Adrenal gland (tissue), 19 donors: ENCODE data around the gene SLC22A7. TPM values are rescaled to one million over a fixed set of nuclear protein-coding genes. Genes with fewer than 3 reads are reported as not detected.
A peak's percentile ranks its signal among the peaks of the same experiment; 100 is the strongest.

Experiments
- DNase-seq, 7 donors: peaks; one replicate each; pipeline ENCODE4 v3.0.0-alpha.2; 2019 to 2020
- H3K27ac ChIP-seq, 5 donors: fragments of 200-600 bp; sonication (generic) in 4 of 5; 1 replicate in 3 of 5; 2 replicates in 2 of 5; pipeline versions ENCODE4 v1.5.1 to v1.8.0; 2016 to 2020; ENCODE audit warnings: mild to moderate bottlenecking in 1 of 5
- H3K27me3 ChIP-seq: fragments of 200-600 bp; 2 replicates; pipeline ENCODE4 v1.8.0; 2021
- H3K36me3 ChIP-seq, 2 donors: fragments of 200-600 bp; replicated peaks in 1 of 2; 1 replicate in 1 of 2; 2 replicates in 1 of 2; pipeline versions ENCODE4 v1.5.1 to v1.8.0; 2018 to 2022
- H3K4me1 ChIP-seq, 2 donors: fragments of 200-600 bp; replicated peaks in 1 of 2; 1 replicate in 1 of 2; 2 replicates in 1 of 2; pipeline versions ENCODE4 v1.5.1 to v1.8.0; 2018 to 2021
- H3K4me3 ChIP-seq, 4 donors: fragments of 200-600 bp; sonication (generic) in 3 of 4; one replicate each; pipeline ENCODE4 v1.5.1; 2016 to 2018
- H3K9me3 ChIP-seq, 3 donors: fragments of 200-600 bp; sonication (generic) in 1 of 3; replicated peaks in 1 of 3; 1 replicate in 2 of 3; 2 replicates in 1 of 3; pipeline versions ENCODE4 v1.5.1 to v1.8.0; 2016 to 2021
- POLR2A ChIP-seq, 2 donors: fragments of 450-650 bp; IDR thresholded peaks; one replicate each; pipeline ENCODE4 v1.6.1; 2017; ENCODE audit warnings: antibody characterized with exemption in 2 of 2, mild to moderate bottlenecking in 2 of 2, moderate library complexity in 1 of 2
- WGBS, 4 donors: extraction: QIAGEN DNeasy Blood & Tissue Kit in 2 of 4; methylation state at CpG; one replicate each; pipeline versions ENCODE4 v1.1.5 to v1.1.7; 2013 to 2017; 5-methylcytosine and 5-hydroxymethylcytosine counted together
- intact Hi-C, 2 donors: fragments of 100-400 bp; cut with DNase I; formaldehyde crosslinking; loops; one replicate each; pipeline versions ENCODE4 v1.14.1 to v1.15.0; 2022 to 2023
- long read RNA-seq, 10 donors: library from polyadenylated mRNA in 3 of 10; unstranded in 2 of 10; stranded (forward) in 1 of 10; transcript quantifications; one replicate each; pipeline ENCODE4 v2.0.0 and lab custom pipeline, GENCODE V29; 2021 to 2026
- polyA plus RNA-seq, 3 donors: library from polyadenylated mRNA; stranded (reverse); fragments of 200-250 nt in 2 of 3; fragments of 350-450 nt in 1 of 3; fragmentation: Illumina TruSeq in 1 of 3; extraction: RNeasy Lipid Tissue Mini Kit (QIAGEN cat#74804) in 1 of 3; gene quantifications; one replicate each; pipeline ENCODE4 v1.2.3, GENCODE V29; 2013 to 2014
- total RNA-seq, 9 donors: library from RNA; depleted of rRNA in 4 of 9; stranded (reverse); fragments of >200 nt in 4 of 9; fragments of 120-200 nt in 1 of 9; fragmentation: NEBNext Ultra II Directional in 1 of 9; extraction: Animal tissue kit (Norgen Biotek cat#: 25700) in 1 of 9; gene quantifications; one replicate each; pipeline versions ENCODE4 v1.1.0 to v1.2.4, GENCODE V29; 2013 to 2023
- TF ChIP-seq, protein P1 (sequence below), 6 experiments: fragments of 450-650 bp in 4 of 6; fragments of 200-600 bp in 2 of 6; sonication (generic) in 1 of 6; IDR thresholded peaks; 1 replicate in 5 of 6; 2 replicates in 1 of 6; pipeline versions ENCODE4 v1.5.1 to v1.8.0; 2016 to 2021; ENCODE audit warnings: antibody characterized with exemption in 6 of 6, mild to moderate bottlenecking in 2 of 6, moderate library complexity in 1 of 6
- donor health status: healthy with polysubstance abuse.
- donor health status: Bipolar disorder and iron deficiency.
- donor health status: DM: yes; HTN: yes; CAD: no.
- donor health status: DM: no; HTN: no; CAD: no.
- donor health status: DM: no; HTN: no; CAD: no.
- donor health status: DM: yes; HTN: yes; CAD: no.

Gene SLC22A7, protein sequence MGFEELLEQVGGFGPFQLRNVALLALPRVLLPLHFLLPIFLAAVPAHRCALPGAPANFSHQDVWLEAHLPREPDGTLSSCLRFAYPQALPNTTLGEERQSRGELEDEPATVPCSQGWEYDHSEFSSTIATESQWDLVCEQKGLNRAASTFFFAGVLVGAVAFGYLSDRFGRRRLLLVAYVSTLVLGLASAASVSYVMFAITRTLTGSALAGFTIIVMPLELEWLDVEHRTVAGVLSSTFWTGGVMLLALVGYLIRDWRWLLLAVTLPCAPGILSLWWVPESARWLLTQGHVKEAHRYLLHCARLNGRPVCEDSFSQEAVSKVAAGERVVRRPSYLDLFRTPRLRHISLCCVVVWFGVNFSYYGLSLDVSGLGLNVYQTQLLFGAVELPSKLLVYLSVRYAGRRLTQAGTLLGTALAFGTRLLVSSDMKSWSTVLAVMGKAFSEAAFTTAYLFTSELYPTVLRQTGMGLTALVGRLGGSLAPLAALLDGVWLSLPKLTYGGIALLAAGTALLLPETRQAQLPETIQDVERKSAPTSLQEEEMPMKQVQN
- total RNA-seq (under 1 TPM in 1 of 9 donors, not detected in 8; 0.14 TPM), polyA plus RNA-seq (not detected)
- long read RNA-seq, donor 1: 0 reads
- long read RNA-seq, donor 2: 0 reads
- long read RNA-seq, donor 3: 0 reads
- long read RNA-seq, donor 4: 0 reads
- long read RNA-seq, donor 5: 0 reads
- long read RNA-seq, donor 6: 0 reads
- long read RNA-seq, donor 7: 0 reads
- long read RNA-seq, donor 8: 0 reads
- long read RNA-seq, donor 9: 0 reads
- long read RNA-seq, donor 10: 0 reads

DNA sequence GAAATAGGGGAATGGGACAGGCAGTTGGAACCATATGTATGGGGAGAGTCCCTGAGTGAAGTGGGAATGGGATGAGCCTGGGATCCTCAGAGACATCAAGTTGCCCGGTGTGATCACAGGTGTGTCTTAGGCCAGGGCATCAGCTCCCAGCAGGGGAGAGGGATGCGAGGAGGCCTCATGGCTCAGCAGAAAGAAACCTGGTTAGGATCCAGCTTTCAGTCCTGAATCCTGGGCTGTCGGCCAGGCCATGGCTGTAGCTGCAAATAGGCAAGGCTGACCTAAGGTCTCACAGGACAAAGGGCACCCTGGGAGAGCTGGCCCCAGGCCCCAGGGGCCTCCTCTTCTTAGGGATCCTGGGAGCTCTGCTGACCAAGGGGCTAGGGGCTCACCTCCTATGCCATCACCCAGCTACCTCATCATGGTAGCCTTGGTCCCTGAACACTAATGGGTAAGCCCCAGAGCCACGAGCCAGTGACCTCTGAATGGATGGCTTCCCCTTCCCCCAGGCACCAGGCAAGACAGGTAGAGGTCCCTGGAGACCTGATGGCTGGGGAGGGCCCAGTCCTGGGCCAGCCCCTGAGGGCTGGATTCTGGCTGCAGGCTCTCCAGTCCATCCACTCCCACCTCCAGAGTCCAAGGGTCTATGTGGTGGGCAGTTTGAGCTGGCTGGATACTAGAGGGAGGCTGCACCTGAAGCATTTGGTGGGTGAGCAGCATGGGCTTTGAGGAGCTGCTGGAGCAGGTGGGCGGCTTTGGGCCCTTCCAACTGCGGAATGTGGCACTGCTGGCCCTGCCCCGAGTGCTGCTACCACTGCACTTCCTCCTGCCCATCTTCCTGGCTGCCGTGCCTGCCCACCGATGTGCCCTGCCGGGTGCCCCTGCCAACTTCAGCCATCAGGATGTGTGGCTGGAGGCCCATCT is at the start of gene SLC22A7:
TSS of gene SLC22A7 (plus strand) at position 617 of the 921 bp plus-strand sequence. CDS start at position 716, 99 bp downstream.
- TF ChIP-seq, protein P1, sequence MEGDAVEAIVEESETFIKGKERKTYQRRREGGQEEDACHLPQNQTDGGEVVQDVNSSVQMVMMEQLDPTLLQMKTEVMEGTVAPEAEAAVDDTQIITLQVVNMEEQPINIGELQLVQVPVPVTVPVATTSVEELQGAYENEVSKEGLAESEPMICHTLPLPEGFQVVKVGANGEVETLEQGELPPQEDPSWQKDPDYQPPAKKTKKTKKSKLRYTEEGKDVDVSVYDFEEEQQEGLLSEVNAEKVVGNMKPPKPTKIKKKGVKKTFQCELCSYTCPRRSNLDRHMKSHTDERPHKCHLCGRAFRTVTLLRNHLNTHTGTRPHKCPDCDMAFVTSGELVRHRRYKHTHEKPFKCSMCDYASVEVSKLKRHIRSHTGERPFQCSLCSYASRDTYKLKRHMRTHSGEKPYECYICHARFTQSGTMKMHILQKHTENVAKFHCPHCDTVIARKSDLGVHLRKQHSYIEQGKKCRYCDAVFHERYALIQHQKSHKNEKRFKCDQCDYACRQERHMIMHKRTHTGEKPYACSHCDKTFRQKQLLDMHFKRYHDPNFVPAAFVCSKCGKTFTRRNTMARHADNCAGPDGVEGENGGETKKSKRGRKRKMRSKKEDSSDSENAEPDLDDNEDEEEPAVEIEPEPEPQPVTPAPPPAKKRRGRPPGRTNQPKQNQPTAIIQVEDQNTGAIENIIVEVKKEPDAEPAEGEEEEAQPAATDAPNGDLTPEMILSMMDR (IDR thresholded peaks at IDR 0.05): no peak
- no peak for TF ChIP-seq POLR2A (IDR thresholded peaks at IDR 0.05)
- Histone ChIP-seq H3K4me3 (no peak within 1 kb of the TSS), H3K27me3 (no peaks in the 10 kb centered on the region), H3K36me3 (no peaks in the 10 kb centered on the region), H3K27ac (no peak within 1 kb of the TSS), H3K9me3 (no peaks in the 10 kb centered on the region), H3K4me1 (no peaks in the 10 kb centered on the region)
- intact Hi-C loops: no loop called here
- peak in 6 of 7 donors; percentile 54 to 84 (median 70) for DNase-seq
- WGBS, 4 donors: 63 to 82% (median 69%) methylated on average over 4 to 10 of the region's 10 CpGs

DNA sequence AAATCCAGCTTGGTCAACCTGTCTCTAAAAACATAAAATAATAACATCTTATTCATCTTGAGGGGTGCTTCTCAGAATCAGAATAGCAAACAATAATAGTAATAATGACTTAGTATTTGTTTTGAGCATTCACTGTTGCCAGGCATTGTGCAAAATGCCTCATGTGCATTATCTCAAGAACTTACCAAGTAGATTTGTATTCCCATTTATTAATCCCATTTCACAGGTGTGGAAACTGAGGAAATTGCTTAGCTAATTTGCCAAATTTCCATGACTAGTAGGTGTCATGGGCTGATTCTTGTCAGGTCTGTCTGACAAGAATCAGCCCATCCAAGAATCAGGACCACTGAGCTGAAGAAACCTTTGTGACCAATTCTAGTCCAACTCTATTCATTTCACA is 49.3 kb upstream of the SLC22A7 start:
- Histone ChIP-seq H3K27ac (no peak overlapping the region), H3K4me1 (peaks cover 5 to 6% of the 10 kb centered on the region in 2 donors), H3K36me3 (no peaks in the 10 kb centered on the region), H3K9me3 (no peaks in the 10 kb centered on the region), H3K4me3 (no peak overlapping the region), H3K27me3 (no peaks in the 10 kb centered on the region)
- TF ChIP-seq, protein P1 (IDR thresholded peaks at IDR 0.05): no peak
- no peak for TF ChIP-seq POLR2A (IDR thresholded peaks at IDR 0.05)
- no peak for DNase-seq
- intact Hi-C loops: no loop called here

DNA sequence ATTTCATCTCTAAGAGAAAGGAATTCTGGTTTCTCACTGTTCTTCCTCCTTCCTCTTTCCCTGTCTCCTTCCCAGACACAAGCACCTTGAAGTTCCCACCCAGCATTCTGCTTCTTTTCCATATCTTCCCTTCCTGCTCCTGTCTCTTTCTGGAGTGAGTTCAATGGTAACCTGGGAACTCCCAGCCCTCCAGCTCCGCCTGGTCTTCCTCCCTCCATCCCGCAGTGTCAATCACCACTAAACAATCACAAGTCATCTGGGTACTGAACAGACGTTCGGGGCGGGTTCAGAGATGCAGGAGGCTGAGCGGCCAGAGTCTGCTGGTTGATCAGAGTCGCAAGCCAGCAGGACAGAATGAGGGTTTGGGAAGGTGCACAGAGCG is 47.1 kb upstream of the SLC22A7 start:
- 36 to 49% (median 42%) methylated on average over 8 of the region's 8 CpGs for WGBS, 4 donors
- Histone ChIP-seq H3K27ac (no peak overlapping the region), H3K36me3 (no peaks in the 10 kb centered on the region), H3K4me3 (no peak overlapping the region), H3K9me3 (no peaks in the 10 kb centered on the region), H3K27me3 (no peaks in the 10 kb centered on the region), H3K4me1 (peaks cover 5 to 6% of the 10 kb centered on the region in 2 donors)
- no peak for DNase-seq
- intact Hi-C loops: no loop called here
- TF ChIP-seq, protein P1 (IDR thresholded peaks at IDR 0.05): no peak
- no peak for TF ChIP-seq POLR2A (IDR thresholded peaks at IDR 0.05)
